CD14-positive monocyte (primary cell): ENCODE results near the gene XAB2. TPM values are rescaled to one million over a fixed set of nuclear protein-coding genes. Genes with fewer than 3 reads are reported as not detected.

Experiments used
- DNase-seq, 3 donors: peaks; one replicate each; pipeline ENCODE4 v3.0.0-alpha.2; 2011 to 2022
- H2AFZ ChIP-seq: 2 replicates; pipeline ENCODE4 v1.6.0; 2012; ENCODE audit warnings: mild to moderate bottlenecking, low read depth, low read length, inconsistent platforms; ENCODE audit not compliant: insufficient read depth, poor library complexity, severe bottlenecking
- H3K27ac ChIP-seq, 2 donors: 1 replicate in 1 of 2; 2 replicates in 1 of 2; pipeline ENCODE4 v1.5.1; 2012 to 2013; ENCODE audit warnings: low read length in 2 of 2, control low read depth in 1 of 2, inconsistent platforms in 1 of 2, low read depth in 1 of 2, mild to moderate bottlenecking in 1 of 2
- H3K27me3 ChIP-seq, 2 donors: one replicate each; pipeline versions ENCODE4 v1.6.0 to v1.6.1; 2011 to 2013; ENCODE audit warnings: low read length in 2 of 2; ENCODE audit not compliant: control insufficient read depth in 2 of 2, insufficient read depth in 2 of 2
- H3K36me3 ChIP-seq, 2 donors: replicated peaks in 1 of 2; 1 replicate in 1 of 2; 2 replicates in 1 of 2; pipeline versions ENCODE4 v1.5.1 to v1.6.1; 2012 to 2013; ENCODE audit warnings: low read length in 2 of 2, control low read depth in 1 of 2, inconsistent platforms in 1 of 2, mild to moderate bottlenecking in 1 of 2; ENCODE audit not compliant: insufficient read depth in 2 of 2, control insufficient read depth in 1 of 2
- H3K4me1 ChIP-seq, 2 donors: 1 replicate in 1 of 2; 2 replicates in 1 of 2; pipeline versions ENCODE4 v1.5.1 to v1.6.1; 2012 to 2013; ENCODE audit warnings: low read length in 2 of 2, control low read depth in 1 of 2, inconsistent platforms in 1 of 2, mild to moderate bottlenecking in 1 of 2, moderate library complexity in 1 of 2; ENCODE audit not compliant: insufficient read depth in 2 of 2, control insufficient read depth in 1 of 2
- H3K4me2 ChIP-seq: replicated peaks from 2 replicates; pipeline ENCODE3; 2012; ENCODE audit warnings: low read length, moderate library complexity, mild to moderate bottlenecking; ENCODE audit not compliant: poor library complexity, severe bottlenecking; ENCODE audit errors: extremely low read depth
- H3K4me3 ChIP-seq, 3 experiments: fragments of 200-600 bp in 1 of 3; sonication (generic) in 1 of 3; replicated peaks in 1 of 3; 1 replicate in 2 of 3; 2 replicates in 1 of 3; pipeline ENCODE4 v1.5.1; 2011 to 2013; ENCODE audit warnings: low read length in 3 of 3, mild to moderate bottlenecking in 3 of 3, control low read depth in 2 of 3, low read depth in 2 of 3, inconsistent platforms in 1 of 3, moderate library complexity in 1 of 3
- H3K79me2 ChIP-seq: 2 replicates; pipeline ENCODE4 v1.6.0; 2012; ENCODE audit warnings: mild to moderate bottlenecking, control low read depth, inconsistent platforms, low read length, moderate library complexity; ENCODE audit not compliant: insufficient read depth
- H3K9ac ChIP-seq: 2 replicates; pipeline ENCODE4 v1.6.0; 2017; ENCODE audit warnings: low read length, mild to moderate bottlenecking; ENCODE audit not compliant: insufficient read depth, poor library complexity, severe bottlenecking
- H3K9me3 ChIP-seq, 2 donors: replicated peaks in 1 of 2; 1 replicate in 1 of 2; 2 replicates in 1 of 2; pipeline versions ENCODE4 v1.5.1 to v1.6.1; 2012 to 2013; ENCODE audit warnings: low read length in 2 of 2, control low read depth in 1 of 2; ENCODE audit not compliant: control insufficient read depth in 1 of 2, insufficient read depth in 1 of 2
- H4K20me1 ChIP-seq: 2 replicates; pipeline ENCODE4 v1.6.0; 2012; ENCODE audit warnings: mild to moderate bottlenecking, low read length, control low read depth, moderate library complexity; ENCODE audit not compliant: insufficient read depth
- H3K27ac Mint-ChIP-seq, 7 donors: one replicate each; pipeline ENCODE4 v1.8.0; 2020; ENCODE audit warnings: mild to moderate bottlenecking in 7 of 7, mixed read lengths in 7 of 7, moderate library complexity in 6 of 7, inconsistent platforms in 2 of 7
- H3K27me3 Mint-ChIP-seq, 3 donors: one replicate each; pipeline ENCODE4 v1.8.0; 2021 to 2022; ENCODE audit warnings: low read depth in 3 of 3, mild to moderate bottlenecking in 3 of 3, mixed read lengths in 3 of 3, moderate library complexity in 3 of 3, inconsistent platforms in 1 of 3
- H3K36me3 Mint-ChIP-seq, 2 donors: one replicate each; pipeline ENCODE4 v1.8.0; 2020; ENCODE audit warnings: mixed read lengths in 2 of 2, inconsistent platforms in 1 of 2, mild to moderate bottlenecking in 1 of 2
- H3K4me1 Mint-ChIP-seq: one replicate; pipeline ENCODE4 v1.8.0; 2020; ENCODE audit warnings: mild to moderate bottlenecking, mixed read lengths
- H3K4me3 Mint-ChIP-seq, 2 donors: one replicate each; pipeline ENCODE4 v1.8.0; 2020; ENCODE audit warnings: mild to moderate bottlenecking in 2 of 2, mixed read lengths in 2 of 2, moderate library complexity in 1 of 2
- H3K9me3 Mint-ChIP-seq, 7 donors: one replicate each; pipeline ENCODE4 v1.8.0; 2020 to 2022; ENCODE audit warnings: mixed read lengths in 7 of 7, mild to moderate bottlenecking in 6 of 7, moderate library complexity in 6 of 7, inconsistent platforms in 2 of 7
- WGBS: methylation state at CpG from one replicate; pipeline ENCODE4 v1.1.5; 2013; ENCODE audit warnings: missing lambda C conversion rate; ENCODE audit not compliant: insufficient coverage; 5-methylcytosine and 5-hydroxymethylcytosine counted together
- intact Hi-C, 2 donors: fragments of 100-400 bp; cut with micrococcal nuclease; formaldehyde crosslinking; loops; one replicate each; pipeline versions ENCODE4 v1.15.0 to v1.15.1; 2023
- polyA plus RNA-seq, 3 donors: library from polyadenylated mRNA; depleted of rRNA in 1 of 3; unstranded in 2 of 3; stranded (reverse) in 1 of 3; fragments of 300-500 nt in 2 of 3; fragments of >200 nt in 1 of 3; fragmentation: Illumina TruSeq in 2 of 3; gene quantifications; 1 replicate in 2 of 3; 2 replicates in 1 of 3; pipeline ENCODE4 v1.2.3, GENCODE V29; 2012 to 2021
- TF ChIP-seq, protein P1 (sequence below): fragments of 200-600 bp; IDR thresholded peaks from one replicate; pipeline ENCODE4 v1.8.0; 2022; ENCODE audit warnings: antibody characterized with exemption, mild to moderate bottlenecking

The XAB2 gene
- polyA plus RNA-seq, 3 donors, result 4.6 to 55.7 (median 8.8) TPM

DNA sequence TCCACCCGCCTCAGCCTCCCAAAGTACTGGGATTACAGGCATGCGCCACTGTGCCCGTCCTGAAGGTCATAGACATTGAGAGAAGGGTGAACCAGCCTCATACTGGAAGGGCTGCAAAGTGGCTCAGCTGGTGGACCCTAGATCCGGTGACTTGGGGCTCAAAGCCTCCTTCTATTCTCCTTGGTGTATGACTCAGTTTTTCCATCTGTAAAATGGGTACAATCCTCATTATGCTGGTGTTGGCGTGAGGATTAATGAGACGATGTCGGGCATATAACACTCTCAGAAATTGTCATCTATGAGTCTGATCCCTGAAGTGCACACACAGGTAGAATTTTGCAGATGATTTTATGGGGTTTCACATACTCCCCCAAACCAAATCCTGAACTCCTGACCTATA lies 39.5 kb downstream of the XAB2 start:
- intact Hi-C loops, result no loop called here
- Histone ChIP-seq H3K79me2 (no peaks in the 10 kb centered on the region), H3K36me3 (no peaks in the 10 kb centered on the region), H3K9ac (no peak overlapping the region), H3K4me2 (no peak overlapping the region), H4K20me1 (no peaks in the 10 kb centered on the region), H2AFZ (no peak overlapping the region), H3K4me3 (no peak overlapping the region), H3K27me3 (peaks cover 6 to 18% of the 10 kb centered on the region in 2 donors), H3K27ac (no peak overlapping the region), H3K9me3 (peaks cover 0 to under 1% of the 10 kb centered on the region in 2 donors), H3K4me1 (peaks cover 0 to 7% of the 10 kb centered on the region in 2 donors)
- H3K4me1 Mint-ChIP-seq, result peaks cover 4% of the 10 kb centered on the region
- no peak overlapping the region for H3K4me3 Mint-ChIP-seq
- H3K27ac Mint-ChIP-seq, result no peak overlapping the region
- H3K9me3 Mint-ChIP-seq, result peaks cover 0 to 4% (median 0%) of the 10 kb centered on the region in 7 donors
- DNase-seq, result no peak
- peaks cover 22 to 43% (median 42%) of the 10 kb centered on the region in 3 donors for H3K27me3 Mint-ChIP-seq
- H3K36me3 Mint-ChIP-seq, result no peaks in the 10 kb centered on the region
- WGBS, result 95% methylated on average over 3 of the region's 7 CpGs
- TF ChIP-seq, protein P1, sequence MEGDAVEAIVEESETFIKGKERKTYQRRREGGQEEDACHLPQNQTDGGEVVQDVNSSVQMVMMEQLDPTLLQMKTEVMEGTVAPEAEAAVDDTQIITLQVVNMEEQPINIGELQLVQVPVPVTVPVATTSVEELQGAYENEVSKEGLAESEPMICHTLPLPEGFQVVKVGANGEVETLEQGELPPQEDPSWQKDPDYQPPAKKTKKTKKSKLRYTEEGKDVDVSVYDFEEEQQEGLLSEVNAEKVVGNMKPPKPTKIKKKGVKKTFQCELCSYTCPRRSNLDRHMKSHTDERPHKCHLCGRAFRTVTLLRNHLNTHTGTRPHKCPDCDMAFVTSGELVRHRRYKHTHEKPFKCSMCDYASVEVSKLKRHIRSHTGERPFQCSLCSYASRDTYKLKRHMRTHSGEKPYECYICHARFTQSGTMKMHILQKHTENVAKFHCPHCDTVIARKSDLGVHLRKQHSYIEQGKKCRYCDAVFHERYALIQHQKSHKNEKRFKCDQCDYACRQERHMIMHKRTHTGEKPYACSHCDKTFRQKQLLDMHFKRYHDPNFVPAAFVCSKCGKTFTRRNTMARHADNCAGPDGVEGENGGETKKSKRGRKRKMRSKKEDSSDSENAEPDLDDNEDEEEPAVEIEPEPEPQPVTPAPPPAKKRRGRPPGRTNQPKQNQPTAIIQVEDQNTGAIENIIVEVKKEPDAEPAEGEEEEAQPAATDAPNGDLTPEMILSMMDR, result no peak

DNA sequence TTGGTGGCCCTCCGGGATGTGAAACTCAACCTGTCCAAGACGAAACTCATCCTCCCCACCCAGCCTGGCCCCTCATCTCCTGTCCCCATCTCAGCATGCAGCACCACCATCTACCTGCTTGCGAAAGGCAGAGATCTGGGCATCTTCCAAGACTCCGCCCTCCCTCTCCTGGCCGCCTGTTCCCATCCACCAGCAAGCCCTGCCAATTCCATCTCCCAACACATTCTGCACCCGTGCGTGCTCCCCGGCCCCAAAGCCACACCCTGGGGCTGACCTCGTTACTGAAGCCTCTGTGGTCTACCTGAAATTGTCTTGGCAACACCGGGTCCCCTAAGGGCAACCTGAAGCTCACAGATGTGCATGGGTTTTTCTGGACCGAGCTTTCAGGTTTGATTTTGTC lies 46.9 kb downstream of the XAB2 start:
- H3K9ac ChIP-seq, result no peak overlapping the region
- H3K4me3 ChIP-seq, result no peak overlapping the region
- H3K79me2 ChIP-seq, result no peaks in the 10 kb centered on the region
- no peak overlapping the region for H3K27ac ChIP-seq
- Mint-ChIP-seq H3K27me3 (peaks cover 15 to 22% (median 19%) of the 10 kb centered on the region in 3 donors), H3K36me3 (no peaks in the 10 kb centered on the region), H3K4me3 (no peak overlapping the region), H3K27ac (no peak overlapping the region), H3K9me3 (no peaks in the 10 kb centered on the region), H3K4me1 (peaks cover 6% of the 10 kb centered on the region)
- intact Hi-C loops, result no loop called here
- H3K27me3 ChIP-seq, result no peaks in the 10 kb centered on the region
- no peaks in the 10 kb centered on the region for H4K20me1 ChIP-seq
- H3K4me1 ChIP-seq, result peaks cover 0 to 7% of the 10 kb centered on the region in 2 donors
- H3K36me3 ChIP-seq, result no peaks in the 10 kb centered on the region
- no peak overlapping the region for H3K4me2 ChIP-seq
- no peak for DNase-seq
- 74% methylated on average over 10 of the region's 11 CpGs for WGBS
- H2AFZ ChIP-seq, result no peak overlapping the region
- H3K9me3 ChIP-seq, result no peaks in the 10 kb centered on the region
- TF ChIP-seq, protein P1, result no peak
